Activated naive CD4-positive, alpha-beta T cell treated with anti-CD3 and anti-CD28 coated beads, Interleukin-2, amount 50 U/mL, for 24 hours (primary cell): ENCODE measurements around the gene GRID1.

ENCODE experiments used
- H3K27ac Mint-ChIP-seq: one replicate; pipeline ENCODE4 v1.8.0; 2021; ENCODE audit warnings: mild to moderate bottlenecking, mixed read lengths
- H3K27me3 Mint-ChIP-seq: one replicate; pipeline ENCODE4 v1.8.0; 2021; ENCODE audit warnings: mixed read lengths
- H3K36me3 Mint-ChIP-seq: one replicate; pipeline ENCODE4 v1.8.0; 2021; ENCODE audit warnings: mixed read lengths
- H3K4me1 Mint-ChIP-seq: one replicate; pipeline ENCODE4 v1.8.0; 2021; ENCODE audit warnings: mixed read lengths
- H3K4me3 Mint-ChIP-seq: one replicate; pipeline ENCODE4 v1.8.0; 2021; ENCODE audit warnings: mild to moderate bottlenecking, mixed read lengths
- H3K9me3 Mint-ChIP-seq: one replicate; pipeline ENCODE4 v1.8.0; 2021; ENCODE audit warnings: mixed read lengths

GRID1 gene

DNA sequence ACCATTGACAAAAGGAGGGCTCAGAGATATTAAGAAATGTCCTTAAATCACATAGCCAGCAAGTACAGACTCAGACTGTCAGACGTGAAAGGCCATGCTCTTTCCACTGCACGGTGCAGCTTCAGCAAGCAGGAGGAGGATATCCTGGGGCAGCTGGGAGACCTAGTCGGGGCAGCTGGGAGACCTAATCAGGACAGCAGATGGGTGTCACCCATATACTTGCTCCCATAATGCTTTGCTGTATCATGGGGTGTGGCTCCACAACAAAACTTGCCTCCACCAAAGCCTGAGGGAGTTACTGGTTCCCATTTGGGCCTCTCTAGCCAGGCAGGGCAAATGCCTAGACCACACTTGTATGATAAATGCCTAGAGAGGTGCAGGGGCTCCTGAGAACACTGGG lies 55.4 kb downstream of the GRID1 start:
- no peak overlapping the region for H3K4me3 Mint-ChIP-seq
- H3K36me3 Mint-ChIP-seq = no peaks in the 10 kb centered on the region
- H3K27me3 Mint-ChIP-seq = peaks cover 5% of the 10 kb centered on the region
- no peak overlapping the region for H3K27ac Mint-ChIP-seq
- H3K9me3 Mint-ChIP-seq = no peaks in the 10 kb centered on the region
- H3K4me1 Mint-ChIP-seq = no peaks in the 10 kb centered on the region

DNA sequence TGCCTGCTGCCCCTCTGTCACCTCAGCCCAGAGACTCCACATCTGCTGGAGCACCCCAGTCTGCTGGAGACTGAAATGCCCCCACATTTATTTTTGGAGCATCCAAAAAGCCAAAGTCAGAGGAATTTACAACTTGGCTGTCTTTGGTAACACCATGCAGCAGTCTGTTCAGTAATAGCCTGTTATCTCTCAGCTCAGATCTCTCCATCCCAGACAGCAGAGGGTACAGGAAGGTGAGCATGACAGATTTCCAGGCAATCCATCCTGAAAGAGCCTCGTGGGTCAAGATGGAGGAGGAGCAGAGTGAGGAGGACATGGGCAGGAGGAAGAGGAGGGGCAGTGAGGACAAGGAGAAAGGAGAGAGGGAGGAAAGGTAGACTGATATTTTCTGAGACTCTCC lies 55.9 kb downstream of the GRID1 start:
- no peaks in the 10 kb centered on the region for H3K9me3 Mint-ChIP-seq
- no peak overlapping the region for H3K4me3 Mint-ChIP-seq
- no peaks in the 10 kb centered on the region for H3K4me1 Mint-ChIP-seq
- H3K36me3 Mint-ChIP-seq = no peaks in the 10 kb centered on the region
- H3K27ac Mint-ChIP-seq = no peak overlapping the region
- peaks cover 4% of the 10 kb centered on the region for H3K27me3 Mint-ChIP-seq

DNA sequence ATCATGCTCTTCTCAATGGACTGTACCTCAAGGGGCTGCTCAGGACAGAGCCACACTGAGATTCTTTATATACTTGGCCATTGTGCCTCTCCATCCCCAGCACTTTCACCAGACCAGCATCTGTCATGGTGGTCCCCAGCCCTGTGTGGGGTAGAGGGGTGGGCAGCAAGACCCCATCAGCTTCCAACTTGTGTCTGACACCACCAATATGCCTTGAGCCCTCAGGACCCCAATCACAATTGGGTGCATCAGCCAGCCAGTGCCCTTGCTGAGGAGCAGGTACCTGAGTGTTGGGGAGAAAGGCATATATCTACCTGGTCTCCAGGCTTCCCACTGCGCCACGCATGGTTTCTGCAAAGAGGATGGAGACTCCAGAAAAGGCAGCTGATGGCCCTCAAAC lies 56.3 kb downstream of the GRID1 start:
- H3K27me3 Mint-ChIP-seq = peaks cover 4% of the 10 kb centered on the region
- H3K9me3 Mint-ChIP-seq = no peaks in the 10 kb centered on the region
- H3K36me3 Mint-ChIP-seq = no peaks in the 10 kb centered on the region
- no peaks in the 10 kb centered on the region for H3K4me1 Mint-ChIP-seq
- H3K27ac Mint-ChIP-seq = no peak overlapping the region
- H3K4me3 Mint-ChIP-seq = no peak overlapping the region

DNA sequence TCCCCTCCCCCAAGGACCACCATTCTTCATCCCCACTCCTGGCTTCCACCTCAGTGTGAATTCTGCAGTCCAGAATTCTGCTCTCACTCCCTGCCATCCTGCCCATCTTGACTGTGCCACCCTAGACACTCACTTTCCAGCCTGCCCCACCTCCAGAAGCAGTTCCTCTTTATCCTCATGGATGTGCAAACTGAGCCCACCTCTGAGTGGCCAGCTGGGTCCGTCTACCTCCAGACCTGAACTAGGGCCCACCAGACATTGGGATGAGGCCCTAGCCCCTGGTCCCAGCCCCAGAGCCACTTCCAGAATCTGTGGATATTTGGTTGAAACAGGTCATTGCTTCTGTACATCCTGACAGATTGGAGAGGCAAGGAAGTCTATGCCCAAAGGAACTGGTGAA lies 58.5 kb downstream of the GRID1 start:
- peaks cover 8% of the 10 kb centered on the region for H3K27me3 Mint-ChIP-seq
- no peaks in the 10 kb centered on the region for H3K9me3 Mint-ChIP-seq
- H3K27ac Mint-ChIP-seq = no peak overlapping the region
- no peaks in the 10 kb centered on the region for H3K36me3 Mint-ChIP-seq
- H3K4me1 Mint-ChIP-seq = no peaks in the 10 kb centered on the region
- no peak overlapping the region for H3K4me3 Mint-ChIP-seq

DNA sequence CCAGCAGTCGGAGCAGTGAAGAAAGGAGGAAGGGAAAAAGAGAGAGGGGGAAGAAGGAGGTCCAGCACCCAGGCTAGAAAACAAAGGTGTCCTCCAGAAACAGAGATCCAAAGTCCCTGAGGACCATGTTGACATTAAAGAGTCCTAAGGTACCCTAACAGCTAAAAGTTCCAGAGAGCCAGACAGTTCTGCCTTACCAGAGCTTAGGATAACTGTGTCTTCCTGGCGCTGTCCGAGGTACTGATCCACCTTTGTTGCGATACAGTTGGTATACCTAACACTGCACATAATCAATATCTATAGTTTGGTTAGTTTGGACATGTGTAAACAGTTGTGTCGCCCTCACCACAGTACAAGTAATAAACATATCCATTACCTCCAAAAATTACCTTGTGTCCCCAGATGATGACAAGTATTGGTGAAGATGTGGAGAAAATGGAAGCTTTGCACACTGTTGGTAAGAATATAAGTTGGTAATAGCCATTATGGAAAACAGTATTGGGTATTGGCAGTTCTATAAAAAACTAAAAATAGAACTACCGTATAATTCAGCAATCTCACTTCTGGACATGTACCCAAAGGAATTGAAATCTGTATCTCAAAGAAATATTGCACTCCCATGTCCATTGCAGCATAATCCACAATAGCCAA lies 59.8 kb downstream of the GRID1 start:
- no peaks in the 10 kb centered on the region for H3K4me1 Mint-ChIP-seq
- H3K27ac Mint-ChIP-seq = no peak overlapping the region
- no peak overlapping the region for H3K4me3 Mint-ChIP-seq
- H3K36me3 Mint-ChIP-seq = no peaks in the 10 kb centered on the region
- no peaks in the 10 kb centered on the region for H3K9me3 Mint-ChIP-seq
- peaks cover 10% of the 10 kb centered on the region for H3K27me3 Mint-ChIP-seq

DNA sequence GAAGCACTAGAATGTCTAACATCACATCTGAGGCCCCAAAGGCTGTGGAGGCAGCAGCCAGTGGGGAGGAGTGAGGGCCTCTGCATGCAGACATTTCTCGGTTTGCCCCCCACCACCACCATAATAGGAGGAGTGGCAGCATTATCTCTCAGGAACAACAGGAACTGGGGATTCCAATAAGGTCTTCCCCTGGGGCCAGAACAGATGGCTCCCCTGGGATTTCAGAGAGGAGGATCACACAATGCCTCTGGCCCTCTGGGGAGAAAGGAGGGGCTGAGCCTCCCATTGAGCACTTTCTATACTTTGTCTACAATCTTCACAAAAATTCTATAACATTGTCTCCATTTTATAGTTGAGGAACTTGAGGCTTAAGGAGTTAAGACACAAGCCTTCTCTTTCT lies 61.1 kb downstream of the GRID1 start:
- Mint-ChIP-seq H3K4me1 (no peaks in the 10 kb centered on the region), H3K27me3 (peaks cover 12% of the 10 kb centered on the region), H3K27ac (no peak overlapping the region), H3K9me3 (no peaks in the 10 kb centered on the region), H3K4me3 (no peak overlapping the region), H3K36me3 (no peaks in the 10 kb centered on the region)

DNA sequence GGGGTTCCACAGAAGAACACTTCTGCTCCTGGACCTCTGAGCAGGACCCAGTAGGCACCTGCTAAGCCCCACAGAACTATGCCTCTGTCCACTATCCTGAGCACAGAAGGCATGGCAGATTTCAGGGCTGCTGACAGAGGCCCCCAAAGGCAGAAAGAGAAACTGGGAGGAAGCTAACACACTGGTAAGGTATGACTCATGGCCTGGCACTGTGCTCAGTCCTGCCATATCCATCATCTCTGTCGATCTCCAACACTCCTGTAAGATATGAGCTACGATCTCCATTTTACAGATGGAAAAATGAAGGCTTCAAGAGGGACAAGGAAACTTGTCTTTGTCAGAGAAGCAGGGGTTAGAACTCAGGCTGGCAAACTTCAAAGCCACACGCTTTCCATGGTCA lies 62.2 kb downstream of the GRID1 start:
- no peaks in the 10 kb centered on the region for H3K36me3 Mint-ChIP-seq
- no peaks in the 10 kb centered on the region for H3K4me1 Mint-ChIP-seq
- no peak overlapping the region for H3K27ac Mint-ChIP-seq
- no peak overlapping the region for H3K4me3 Mint-ChIP-seq
- peaks cover 9% of the 10 kb centered on the region for H3K27me3 Mint-ChIP-seq
- H3K9me3 Mint-ChIP-seq = no peaks in the 10 kb centered on the region

DNA sequence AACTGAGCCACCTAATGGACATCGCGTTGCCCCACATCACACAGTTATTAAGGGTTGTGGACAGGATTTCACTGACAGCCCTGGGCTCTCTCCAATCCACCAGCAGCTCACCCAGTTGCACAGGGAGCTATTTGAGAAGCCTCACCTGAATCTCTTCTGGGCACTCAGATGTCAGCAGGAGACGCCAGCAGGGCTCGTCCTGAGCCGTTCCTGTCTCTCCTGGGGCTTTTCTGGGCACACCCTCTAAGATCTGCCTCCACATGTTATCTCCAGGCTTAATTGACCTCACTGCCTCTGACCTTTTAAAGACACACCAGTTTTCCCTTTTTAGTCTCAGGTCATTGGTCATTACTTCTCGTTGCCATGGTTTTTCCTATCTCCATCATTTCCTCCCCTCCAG lies 63.0 kb downstream of the GRID1 start:
- Mint-ChIP-seq H3K36me3 (no peaks in the 10 kb centered on the region), H3K27me3 (peaks cover 9% of the 10 kb centered on the region), H3K27ac (no peak overlapping the region), H3K9me3 (no peaks in the 10 kb centered on the region), H3K4me3 (no peak overlapping the region), H3K4me1 (no peaks in the 10 kb centered on the region)

DNA sequence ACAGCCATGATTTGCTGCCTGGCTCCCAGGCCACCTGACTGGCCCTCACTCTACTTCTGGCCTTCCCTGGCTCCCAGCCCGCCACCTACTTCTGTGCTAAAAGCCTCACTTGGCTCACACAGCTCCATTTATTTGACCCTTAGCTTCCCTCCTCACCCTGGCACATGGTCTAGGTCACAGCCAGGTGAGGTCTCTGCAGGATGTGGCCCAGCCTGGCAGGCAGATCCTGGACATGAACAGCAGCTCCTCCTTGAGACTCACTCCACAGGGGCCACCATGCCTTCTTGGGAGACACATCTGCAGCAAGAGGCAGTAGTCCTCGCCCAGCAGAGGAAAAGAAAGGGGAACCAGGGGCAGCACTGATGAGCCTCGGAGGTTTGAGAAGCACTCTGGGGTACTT lies 64.6 kb downstream of the GRID1 start:
- H3K27ac Mint-ChIP-seq = no peak overlapping the region
- no peaks in the 10 kb centered on the region for H3K36me3 Mint-ChIP-seq
- no peaks in the 10 kb centered on the region for H3K4me1 Mint-ChIP-seq
- peaks cover 9% of the 10 kb centered on the region for H3K27me3 Mint-ChIP-seq
- no peaks in the 10 kb centered on the region for H3K9me3 Mint-ChIP-seq
- H3K4me3 Mint-ChIP-seq = no peak overlapping the region

DNA sequence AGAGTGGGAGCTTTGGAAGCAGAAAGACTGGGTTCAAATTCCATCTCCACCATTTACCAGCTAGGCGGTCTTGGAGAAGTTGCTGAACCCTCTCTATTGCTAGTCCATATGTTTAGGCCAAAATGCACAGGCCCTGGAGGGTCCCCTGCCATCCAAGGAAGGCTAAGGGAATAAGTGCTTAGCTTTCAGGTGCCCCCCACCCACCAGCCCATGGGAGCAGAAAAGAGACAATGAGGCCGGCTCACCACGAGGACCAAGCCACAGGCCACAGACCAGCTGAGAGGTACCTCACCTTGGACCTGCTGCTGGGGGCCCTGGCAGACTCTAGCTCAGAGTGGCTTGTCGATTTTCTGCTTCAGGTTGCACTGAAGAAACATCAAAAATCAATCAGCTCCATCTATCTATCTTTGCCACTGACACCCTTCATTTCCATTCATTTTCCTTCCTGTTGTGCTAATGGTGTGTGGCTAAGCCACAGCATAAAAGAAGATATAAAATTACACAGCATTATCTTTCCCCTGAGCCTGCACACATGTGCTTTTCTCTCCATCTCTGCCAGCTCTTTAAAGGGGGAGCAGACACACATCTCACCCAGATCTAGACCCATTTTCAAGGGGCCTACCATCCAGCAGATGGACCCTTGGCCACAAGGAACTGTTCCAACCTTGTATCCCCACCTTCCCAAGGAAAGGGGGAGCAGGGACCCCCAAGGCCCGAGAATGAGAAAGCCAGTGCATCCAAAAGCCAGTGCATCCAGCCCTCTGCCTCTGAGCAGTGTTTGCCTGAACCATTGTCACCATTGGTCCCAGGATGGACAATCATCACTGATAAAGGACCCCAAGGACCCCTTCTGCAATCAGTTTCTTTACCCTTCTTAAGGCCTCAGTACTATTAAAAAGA lies 65.4 kb downstream of the GRID1 start:
- H3K36me3 Mint-ChIP-seq = no peaks in the 10 kb centered on the region
- H3K4me1 Mint-ChIP-seq = no peaks in the 10 kb centered on the region
- no peak overlapping the region for H3K4me3 Mint-ChIP-seq
- no peak overlapping the region for H3K27ac Mint-ChIP-seq
- no peaks in the 10 kb centered on the region for H3K9me3 Mint-ChIP-seq
- peaks cover 9% of the 10 kb centered on the region for H3K27me3 Mint-ChIP-seq

DNA sequence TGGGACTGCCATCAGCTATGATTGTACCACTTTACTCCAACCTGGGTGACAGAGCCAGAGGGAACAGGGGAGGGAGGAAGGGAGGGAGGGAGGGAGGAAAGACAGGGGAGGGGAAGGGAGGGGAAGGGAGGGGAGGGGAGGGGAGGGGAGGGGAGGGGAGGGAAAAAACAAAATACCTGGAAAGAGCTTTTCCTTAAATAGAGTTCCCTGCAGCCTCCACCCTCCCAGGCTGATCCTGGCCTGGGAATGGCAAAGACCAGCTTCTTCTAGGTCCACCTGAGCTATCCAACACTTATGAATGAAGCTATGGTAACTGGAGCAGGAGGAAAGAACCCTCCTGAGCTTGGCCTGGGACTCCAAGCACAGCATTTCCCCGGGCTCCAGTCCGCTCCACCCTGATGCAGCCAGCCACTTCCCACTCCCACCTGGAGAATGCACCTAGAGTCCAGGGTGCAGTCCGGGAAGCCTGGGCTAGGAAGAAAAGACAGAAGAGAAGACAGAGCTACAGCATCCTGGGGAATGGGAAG lies 66.1 kb downstream of the GRID1 start:
- Mint-ChIP-seq H3K4me3 (no peak overlapping the region), H3K27ac (peak overlapping the region; percentile 42), H3K36me3 (no peaks in the 10 kb centered on the region), H3K27me3 (peaks cover 9% of the 10 kb centered on the region), H3K9me3 (no peaks in the 10 kb centered on the region), H3K4me1 (no peaks in the 10 kb centered on the region)

DNA sequence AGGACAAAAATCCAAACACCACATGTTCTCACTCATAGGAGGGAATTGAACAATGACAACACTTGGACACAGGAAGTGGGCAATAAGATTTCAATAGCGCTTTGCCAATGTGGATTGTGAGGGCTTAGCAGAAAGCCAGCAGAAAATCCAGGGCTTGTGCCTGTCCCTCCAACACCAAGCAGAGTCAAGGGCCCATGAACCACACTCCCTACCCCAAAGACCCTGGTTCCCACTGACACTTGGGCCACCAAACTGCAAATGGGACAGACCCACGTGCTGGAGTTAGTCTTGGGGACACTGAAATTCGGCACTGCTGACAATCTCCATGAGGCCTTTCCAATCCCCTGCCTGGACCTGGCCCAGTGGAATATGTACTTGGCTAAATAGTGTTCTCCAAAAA lies 67.0 kb downstream of the GRID1 start:
- no peak overlapping the region for H3K27ac Mint-ChIP-seq
- H3K4me1 Mint-ChIP-seq = no peaks in the 10 kb centered on the region
- H3K4me3 Mint-ChIP-seq = no peak overlapping the region
- H3K27me3 Mint-ChIP-seq = peaks cover 9% of the 10 kb centered on the region
- H3K9me3 Mint-ChIP-seq = no peaks in the 10 kb centered on the region
- H3K36me3 Mint-ChIP-seq = no peaks in the 10 kb centered on the region

DNA sequence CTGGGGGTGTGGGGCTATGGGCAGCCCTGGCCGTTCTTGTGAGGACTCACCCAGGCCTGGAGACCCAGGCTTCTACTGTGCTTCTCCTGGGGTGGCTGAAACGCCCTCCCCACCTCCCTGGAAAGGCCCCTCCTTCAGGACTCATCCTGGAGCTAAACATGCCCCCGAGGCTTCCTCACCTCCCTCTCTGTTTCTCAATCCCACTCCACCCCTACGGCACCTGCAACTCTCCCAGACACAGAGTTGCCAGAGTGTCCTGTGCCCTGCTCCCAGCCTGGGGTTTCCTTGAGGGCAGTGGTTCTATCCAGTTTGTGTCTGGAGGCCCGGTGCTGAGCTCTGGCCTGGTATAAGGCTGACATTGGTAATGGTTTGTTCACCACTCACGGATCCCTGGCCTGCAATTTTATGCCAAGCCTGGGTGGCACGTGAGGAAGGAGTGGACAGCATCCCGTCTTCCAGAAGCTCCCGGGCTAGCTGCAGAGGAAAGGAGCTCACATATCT lies 68.0 kb downstream of the GRID1 start:
- Mint-ChIP-seq H3K27ac (no peak overlapping the region), H3K9me3 (no peaks in the 10 kb centered on the region), H3K27me3 (peaks cover 4% of the 10 kb centered on the region), H3K36me3 (no peaks in the 10 kb centered on the region), H3K4me1 (no peaks in the 10 kb centered on the region), H3K4me3 (no peak overlapping the region)

DNA sequence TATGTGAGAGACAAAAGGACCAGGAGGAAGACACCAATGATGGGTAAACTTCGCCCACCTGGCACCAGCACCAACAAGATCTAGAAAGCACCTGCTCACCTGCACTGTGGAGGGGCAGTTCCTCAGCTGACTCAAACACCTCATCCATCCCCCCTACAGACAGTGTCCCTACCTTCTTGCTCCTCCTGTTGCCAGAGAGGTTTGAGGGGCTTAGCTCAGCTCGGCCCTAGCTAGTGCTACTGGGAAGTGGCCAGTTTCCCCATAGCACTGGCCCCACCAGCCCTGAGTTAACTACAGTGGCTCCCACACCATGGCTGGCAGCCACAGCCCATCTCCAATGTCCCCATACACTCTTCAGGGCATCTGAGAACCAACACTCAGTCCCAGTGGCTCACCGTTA lies 70.8 kb downstream of the GRID1 start:
- Mint-ChIP-seq H3K4me1 (no peaks in the 10 kb centered on the region), H3K27me3 (peaks cover 2% of the 10 kb centered on the region), H3K9me3 (no peaks in the 10 kb centered on the region), H3K27ac (no peak overlapping the region), H3K36me3 (no peaks in the 10 kb centered on the region), H3K4me3 (no peak overlapping the region)

DNA sequence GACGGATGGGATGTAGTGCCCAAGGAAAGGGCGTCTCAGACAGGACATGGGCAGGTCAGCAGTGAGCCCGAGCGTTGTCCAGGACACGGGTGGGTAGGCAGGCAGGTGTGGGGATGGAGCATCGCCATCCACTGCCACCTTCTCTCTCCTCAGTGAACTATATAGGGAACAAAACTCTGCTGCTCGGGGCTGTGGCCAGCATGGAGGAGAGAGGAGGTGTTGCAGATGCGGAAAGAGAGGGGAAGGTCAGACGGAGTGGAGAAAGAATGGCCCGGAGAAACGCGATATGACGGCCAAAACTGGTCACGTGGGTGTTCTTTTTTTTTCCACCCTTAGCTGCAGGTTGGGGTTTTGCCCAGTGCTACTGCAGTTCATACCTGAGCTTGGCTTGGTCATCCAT lies 71.2 kb downstream of the GRID1 start:
- Mint-ChIP-seq H3K27me3 (no peaks in the 10 kb centered on the region), H3K9me3 (no peaks in the 10 kb centered on the region), H3K4me1 (no peaks in the 10 kb centered on the region), H3K27ac (no peak overlapping the region), H3K4me3 (no peak overlapping the region), H3K36me3 (no peaks in the 10 kb centered on the region)
